Measurements from ENCODE around the gene NCKIPSD.

GRCh38 chr3:48716508-48716981 lies 30.8 kb upstream of the NCKIPSD start:
- TF ChIP-seq EP300 (IDR thresholded peaks at IDR 0.05) (no peak), CTCF (IDR thresholded peaks at IDR 0.05) (no peak)

All from sigmoid colon (tissue), 4 donors.